ENCODE measurements around the gene CTSK.
"Not testable (repeated sequence)": the region's sequence is repeated elsewhere in the genome, so short reads cannot be mapped to it uniquely, and the experiment has no call there.

The CTSK gene

GRCh38 chr1:150808121-150808520 is at the start of gene CTSK:
TSS of gene CTSK (minus strand) at chr1:150808260. CDS start at chr1:150806805, 1,455 bp downstream.
- DNase-seq (ENCODE audit: low read depth): no peak

GRCh38 chr1:150852734-150853133 is 44.7 kb upstream of the CTSK start:
- not testable (repeated sequence) for DNase-seq (ENCODE audit: low read depth)

GRCh38 chr1:150850801-150851362 is 42.8 kb upstream of the CTSK start:
- not testable (repeated sequence) for DNase-seq (ENCODE audit: low read depth)

- DNase-seq (ENCODE audit: low read depth): no peak
These were observed 38.5 kb upstream of the CTSK start for GRCh38 chr1:150846473-150847146.

- no peak for DNase-seq (ENCODE audit: low read depth)
These were observed 35.4 kb upstream of the CTSK start for GRCh38 chr1:150843474-150843873.

- no peak for DNase-seq (ENCODE audit: low read depth)
These were observed 34.9 kb upstream of the CTSK start for GRCh38 chr1:150842964-150843363.

- no peak for DNase-seq (ENCODE audit: low read depth)
These were observed 34.3 kb upstream of the CTSK start for GRCh38 chr1:150842343-150842742.

GRCh38 chr1:150841626-150842025 is 33.6 kb upstream of the CTSK start:
- DNase-seq (ENCODE audit: low read depth): no peak

GRCh38 chr1:150840850-150841249 is 32.8 kb upstream of the CTSK start:
- DNase-seq (ENCODE audit: low read depth): not testable (repeated sequence)

- DNase-seq (ENCODE audit: low read depth): no peak
These were observed 28.2 kb upstream of the CTSK start for GRCh38 chr1:150836129-150836773.

GRCh38 chr1:150833961-150834360 is 25.9 kb upstream of the CTSK start:
- not testable (repeated sequence) for DNase-seq (ENCODE audit: low read depth)

GRCh38 chr1:150832597-150832996 is 24.5 kb upstream of the CTSK start:
- no peak for DNase-seq (ENCODE audit: low read depth)

- no peak for DNase-seq (ENCODE audit: low read depth)
These were observed 21.7 kb upstream of the CTSK start for GRCh38 chr1:150829751-150830150.

- DNase-seq (ENCODE audit: low read depth): no peak
These were observed 18.2 kb upstream of the CTSK start for GRCh38 chr1:150826299-150826698.

- no peak for DNase-seq (ENCODE audit: low read depth)
These were observed 12.9 kb upstream of the CTSK start for GRCh38 chr1:150820730-150821512.

- no peak for DNase-seq (ENCODE audit: low read depth)
These were observed 7.8 kb upstream of the CTSK start for GRCh38 chr1:150815871-150816270.

GRCh38 chr1:150813028-150813707 is 5.1 kb upstream of the CTSK start:
- no peak for DNase-seq (ENCODE audit: low read depth)

GRCh38 chr1:150810958-150811659 is 3.0 kb upstream of the CTSK start:
- DNase-seq (ENCODE audit: low read depth): no peak

GRCh38 chr1:150809651-150810050 is 1.6 kb upstream of the CTSK start:
- no peak for DNase-seq (ENCODE audit: low read depth)

GRCh38 chr1:150808846-150809245 is 786 bp upstream of the CTSK start:
- DNase-seq (ENCODE audit: low read depth): no peak

- no peak for DNase-seq (ENCODE audit: low read depth)
These were observed 624 bp downstream of the CTSK start for GRCh38 chr1:150807249-150808023.

Data from activated T-helper 1 cell treated with Interleukin-2 at 50 U/mL for 16 hours (primary cell).